GM12878 (cell line): ENCODE results near the gene SCARB2.

Experiments
- EZH2 ChIP-seq: IDR thresholded peaks from 2 replicates; pipeline ENCODE4 v1.6.1; 2012; ENCODE audit warnings: low read depth, mild to moderate bottlenecking, control low read depth, inconsistent platforms, low read length, borderline replicate concordance; ENCODE audit not compliant: control insufficient read depth
- FOS ChIP-seq: IDR thresholded peaks from 3 replicates; pipeline ENCODE4 v1.6.1; 2011; ENCODE audit warnings: borderline replicate concordance; ENCODE audit not compliant: insufficient read length; ENCODE audit errors: extremely low read depth
- FOXM1 ChIP-seq: IDR thresholded peaks from 2 replicates; pipeline ENCODE4 v1.6.1; 2012; ENCODE audit warnings: low read depth, mild to moderate bottlenecking, inconsistent platforms, low read length, moderate library complexity
- HDAC6 ChIP-seq: fragments of 200-600 bp; sonication (generic); IDR thresholded peaks from one replicate; pipeline ENCODE4 v1.8.0; 2017; ENCODE audit warnings: antibody characterized with exemption; ENCODE audit not compliant: unreplicated experiment
- POLR2A ChIP-seq: IDR thresholded peaks from 2 replicates; pipeline ENCODE4 v1.6.1; 2011; ENCODE audit warnings: low read depth, mild to moderate bottlenecking, low read length
- POLR2AphosphoS5 ChIP-seq: IDR thresholded peaks from 2 replicates; pipeline ENCODE4 v1.6.1; 2011; ENCODE audit warnings: mild to moderate bottlenecking, low read length, inconsistent platforms
- POU2F2 ChIP-seq: IDR thresholded peaks from 3 replicates; pipeline ENCODE4 v1.6.1; 2011; ENCODE audit warnings: low read depth, mild to moderate bottlenecking, low read length, borderline replicate concordance
- RELA ChIP-seq: fragments of 450-650 bp; IDR thresholded peaks from 2 replicates; pipeline ENCODE4 v1.8.0; 2014; ENCODE audit warnings: borderline replicate concordance; ENCODE audit not compliant: partially characterized antibody
- SRF ChIP-seq, 2 experiments: IDR thresholded peaks; 2 replicates each; pipeline ENCODE4 v1.6.1; 2011; ENCODE audit warnings: low read depth in 2 of 2, low read length in 2 of 2, mild to moderate bottlenecking in 1 of 2, moderate library complexity in 1 of 2
- TCF12 ChIP-seq: IDR thresholded peaks from 2 replicates; pipeline ENCODE4 v1.6.1; 2011; ENCODE audit warnings: low read depth, mild to moderate bottlenecking, low read length
- TF ChIP-seq, protein P1 (sequence below): fragments of 450-650 bp; IDR thresholded peaks from 2 replicates; pipeline ENCODE4 v1.6.1; 2014; ENCODE audit warnings: mild to moderate bottlenecking
- TF ChIP-seq, protein P2 (sequence below): IDR thresholded peaks from 2 replicates; pipeline ENCODE4 v1.6.1; 2011; ENCODE audit warnings: low read depth, low read length, improper control_type of control experiment, borderline replicate concordance
- TF ChIP-seq, protein P3 (sequence below), 3 experiments: IDR thresholded peaks in 2 of 3; conservative IDR thresholded peaks in 1 of 3; 2 replicates each; pipeline ENCODE4 v1.5.1; 2011; ENCODE audit warnings: low read depth in 3 of 3, low read length in 3 of 3, mild to moderate bottlenecking in 3 of 3, control low read depth in 2 of 3, moderate library complexity in 2 of 3, inconsistent platforms in 1 of 3, mixed read lengths in 1 of 3; ENCODE audit not compliant: control insufficient read depth in 2 of 3, insufficient read depth in 1 of 3; ENCODE audit errors: extremely low read depth in 1 of 3

DNA sequence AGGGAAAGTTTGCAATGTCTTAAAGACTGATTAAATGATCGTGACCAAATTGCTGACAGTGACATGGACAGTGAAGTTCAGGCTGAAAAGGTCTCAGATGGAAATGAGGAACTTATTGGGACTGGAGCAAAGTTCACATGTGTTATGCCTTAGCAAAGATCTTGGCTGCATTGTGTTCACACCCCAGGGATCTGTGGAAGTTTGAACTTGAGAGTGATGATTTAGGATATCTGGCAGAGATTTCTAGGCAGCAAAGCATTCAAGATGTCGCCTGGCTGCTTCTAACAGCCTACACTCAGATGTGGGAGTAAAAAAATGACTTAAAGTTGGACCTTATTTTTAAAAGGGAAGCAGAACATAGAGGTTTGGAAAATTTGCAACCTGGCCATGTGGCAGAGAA lies 21.4 kb downstream of the SCARB2 start:
- TF ChIP-seq POLR2A (no peak), SRF (IDR thresholded peaks at IDR 0.05; ENCODE audit: low read depth in 2 of 2, low read length in 2 of 2) (no peak), RELA (no peak), FOXM1 (no peak), FOS (no peak), POLR2AphosphoS5 (no peak), EZH2 (no peak), POU2F2 (no peak), HDAC6 (no peak), TCF12 (no peak)
- TF ChIP-seq, protein P1, sequence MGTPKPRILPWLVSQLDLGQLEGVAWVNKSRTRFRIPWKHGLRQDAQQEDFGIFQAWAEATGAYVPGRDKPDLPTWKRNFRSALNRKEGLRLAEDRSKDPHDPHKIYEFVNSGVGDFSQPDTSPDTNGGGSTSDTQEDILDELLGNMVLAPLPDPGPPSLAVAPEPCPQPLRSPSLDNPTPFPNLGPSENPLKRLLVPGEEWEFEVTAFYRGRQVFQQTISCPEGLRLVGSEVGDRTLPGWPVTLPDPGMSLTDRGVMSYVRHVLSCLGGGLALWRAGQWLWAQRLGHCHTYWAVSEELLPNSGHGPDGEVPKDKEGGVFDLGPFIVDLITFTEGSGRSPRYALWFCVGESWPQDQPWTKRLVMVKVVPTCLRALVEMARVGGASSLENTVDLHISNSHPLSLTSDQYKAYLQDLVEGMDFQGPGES, result no peak
- TF ChIP-seq, protein P2, sequence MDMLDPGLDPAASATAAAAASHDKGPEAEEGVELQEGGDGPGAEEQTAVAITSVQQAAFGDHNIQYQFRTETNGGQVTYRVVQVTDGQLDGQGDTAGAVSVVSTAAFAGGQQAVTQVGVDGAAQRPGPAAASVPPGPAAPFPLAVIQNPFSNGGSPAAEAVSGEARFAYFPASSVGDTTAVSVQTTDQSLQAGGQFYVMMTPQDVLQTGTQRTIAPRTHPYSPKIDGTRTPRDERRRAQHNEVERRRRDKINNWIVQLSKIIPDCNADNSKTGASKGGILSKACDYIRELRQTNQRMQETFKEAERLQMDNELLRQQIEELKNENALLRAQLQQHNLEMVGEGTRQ, result no peak
- TF ChIP-seq, protein P3, sequence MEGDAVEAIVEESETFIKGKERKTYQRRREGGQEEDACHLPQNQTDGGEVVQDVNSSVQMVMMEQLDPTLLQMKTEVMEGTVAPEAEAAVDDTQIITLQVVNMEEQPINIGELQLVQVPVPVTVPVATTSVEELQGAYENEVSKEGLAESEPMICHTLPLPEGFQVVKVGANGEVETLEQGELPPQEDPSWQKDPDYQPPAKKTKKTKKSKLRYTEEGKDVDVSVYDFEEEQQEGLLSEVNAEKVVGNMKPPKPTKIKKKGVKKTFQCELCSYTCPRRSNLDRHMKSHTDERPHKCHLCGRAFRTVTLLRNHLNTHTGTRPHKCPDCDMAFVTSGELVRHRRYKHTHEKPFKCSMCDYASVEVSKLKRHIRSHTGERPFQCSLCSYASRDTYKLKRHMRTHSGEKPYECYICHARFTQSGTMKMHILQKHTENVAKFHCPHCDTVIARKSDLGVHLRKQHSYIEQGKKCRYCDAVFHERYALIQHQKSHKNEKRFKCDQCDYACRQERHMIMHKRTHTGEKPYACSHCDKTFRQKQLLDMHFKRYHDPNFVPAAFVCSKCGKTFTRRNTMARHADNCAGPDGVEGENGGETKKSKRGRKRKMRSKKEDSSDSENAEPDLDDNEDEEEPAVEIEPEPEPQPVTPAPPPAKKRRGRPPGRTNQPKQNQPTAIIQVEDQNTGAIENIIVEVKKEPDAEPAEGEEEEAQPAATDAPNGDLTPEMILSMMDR (IDR thresholded peaks at IDR 0.05 in 2 of 3, conservative IDR thresholded peaks at IDR 0.05 in 1 of 3; ENCODE audit: control insufficient read depth in 2 of 3, extremely low read depth in 1 of 3, insufficient read depth in 1 of 3, low read depth in 3 of 3, low read length in 3 of 3), result no peak
